DOHH2 (cell line): ENCODE measurements around the gene CRELD1.

Experiments used
- EZH2phosphoT487 ChIP-seq: fragments of 200-600 bp; sonication (generic); IDR thresholded peaks from 2 replicates; pipeline ENCODE4 v1.6.1; 2017; ENCODE audit warnings: borderline replicate concordance, mild to moderate bottlenecking, antibody characterized with exemption, low read length, moderate library complexity, mixed read lengths
- TF ChIP-seq, protein P1 (sequence below): fragments of 200-600 bp; sonication (generic); IDR thresholded peaks from one replicate; pipeline ENCODE4 v1.5.1; 2014; ENCODE audit warnings: antibody characterized with exemption, mild to moderate bottlenecking, low read depth, low read length; ENCODE audit not compliant: poor library complexity, severe bottlenecking

DNA sequence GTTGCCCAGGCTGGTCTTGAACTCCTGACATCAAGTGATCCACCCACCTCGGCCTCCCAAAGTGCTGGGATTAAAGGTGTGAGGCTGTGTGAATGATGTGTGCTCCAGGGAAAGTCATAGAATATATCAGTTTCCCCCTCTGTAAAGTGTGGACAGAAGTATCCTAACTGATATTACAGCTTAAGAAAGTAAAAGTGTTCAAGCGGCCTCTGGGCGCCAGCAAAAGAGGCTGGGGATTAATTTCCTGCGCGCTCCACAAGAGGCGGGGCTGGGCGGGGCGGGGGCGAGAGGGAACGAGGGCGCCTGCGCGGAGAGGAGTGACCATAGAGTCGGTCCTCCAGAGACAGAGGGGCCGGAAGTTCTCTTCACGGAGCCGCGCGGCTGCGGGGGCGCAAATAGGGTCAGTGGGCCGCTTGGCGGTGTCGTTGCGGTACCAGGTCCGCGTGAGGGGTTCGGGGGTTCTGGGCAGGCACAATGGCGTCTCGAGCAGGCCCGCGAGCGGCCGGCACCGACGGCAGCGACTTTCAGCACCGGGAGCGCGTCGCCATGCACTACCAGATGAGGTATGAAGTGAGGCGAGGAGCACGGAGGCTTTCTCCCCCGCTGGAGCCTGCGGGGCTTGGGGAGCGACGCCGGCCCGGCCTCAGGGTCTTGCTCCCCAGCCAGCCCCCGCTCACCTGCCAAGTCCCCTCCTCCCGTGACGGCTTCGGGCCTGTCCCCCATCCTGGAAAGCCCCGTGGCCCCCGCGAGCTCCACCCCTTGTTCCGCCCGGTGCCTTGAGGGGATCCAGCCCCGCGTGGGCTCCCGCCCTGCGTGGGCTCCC, 43.2 kb upstream of the CRELD1 start, which contains the start of gene JAGN1:
- TF ChIP-seq, protein P1, sequence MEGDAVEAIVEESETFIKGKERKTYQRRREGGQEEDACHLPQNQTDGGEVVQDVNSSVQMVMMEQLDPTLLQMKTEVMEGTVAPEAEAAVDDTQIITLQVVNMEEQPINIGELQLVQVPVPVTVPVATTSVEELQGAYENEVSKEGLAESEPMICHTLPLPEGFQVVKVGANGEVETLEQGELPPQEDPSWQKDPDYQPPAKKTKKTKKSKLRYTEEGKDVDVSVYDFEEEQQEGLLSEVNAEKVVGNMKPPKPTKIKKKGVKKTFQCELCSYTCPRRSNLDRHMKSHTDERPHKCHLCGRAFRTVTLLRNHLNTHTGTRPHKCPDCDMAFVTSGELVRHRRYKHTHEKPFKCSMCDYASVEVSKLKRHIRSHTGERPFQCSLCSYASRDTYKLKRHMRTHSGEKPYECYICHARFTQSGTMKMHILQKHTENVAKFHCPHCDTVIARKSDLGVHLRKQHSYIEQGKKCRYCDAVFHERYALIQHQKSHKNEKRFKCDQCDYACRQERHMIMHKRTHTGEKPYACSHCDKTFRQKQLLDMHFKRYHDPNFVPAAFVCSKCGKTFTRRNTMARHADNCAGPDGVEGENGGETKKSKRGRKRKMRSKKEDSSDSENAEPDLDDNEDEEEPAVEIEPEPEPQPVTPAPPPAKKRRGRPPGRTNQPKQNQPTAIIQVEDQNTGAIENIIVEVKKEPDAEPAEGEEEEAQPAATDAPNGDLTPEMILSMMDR: no peak
- no peak for TF ChIP-seq EZH2phosphoT487
